NCI-H2196 treated with DMSO at 0.1 percent for 48 hours (cell line): ENCODE results near the gene CYP27A1.

Experiments
- DNase-seq: peaks from one replicate; lab custom pipeline; 2025; ENCODE audit not compliant: unreplicated experiment; lab: John Stamatoyannopoulos, UW

CYP27A1 gene

GRCh38 chr2:218809515-218809914, 27.6 kb downstream of the CYP27A1 start:
- DNase-seq = no peak

GRCh38 chr2:218810256-218810655, 28.3 kb downstream of the CYP27A1 start:
- no peak for DNase-seq

- DNase-seq = no peak
These were observed 29.4 kb downstream of the CYP27A1 start for GRCh38 chr2:218811382-218811781.

GRCh38 chr2:218812096-218812815, 30.3 kb downstream of the CYP27A1 start:
- no peak for DNase-seq

- DNase-seq = no peak
These were observed 30.9 kb downstream of the CYP27A1 start for GRCh38 chr2:218812861-218813260.

- no peak for DNase-seq
These were observed 32.0 kb downstream of the CYP27A1 start for GRCh38 chr2:218813771-218814460.

GRCh38 chr2:218814540-218815243, 32.7 kb downstream of the CYP27A1 start:
- no peak for DNase-seq

- DNase-seq = no peak
These were observed 33.3 kb downstream of the CYP27A1 start for GRCh38 chr2:218815244-218815637.

- DNase-seq = no peak
These were observed 33.7 kb downstream of the CYP27A1 start for GRCh38 chr2:218815649-218816048.

- no peak for DNase-seq
These were observed 34.6 kb downstream of the CYP27A1 start for GRCh38 chr2:218816561-218817011.

GRCh38 chr2:218819093-218819492, 37.1 kb downstream of the CYP27A1 start:
- DNase-seq = no peak

GRCh38 chr2:218820746-218821369, 38.9 kb downstream of the CYP27A1 start:
- DNase-seq = no peak

GRCh38 chr2:218821605-218822211, 39.8 kb downstream of the CYP27A1 start:
- no peak for DNase-seq

- DNase-seq = no peak
These were observed 40.7 kb downstream of the CYP27A1 start for GRCh38 chr2:218822622-218823021.

GRCh38 chr2:218823196-218823855, 41.4 kb downstream of the CYP27A1 start:
- DNase-seq = no peak

- no peak for DNase-seq
These were observed 42.1 kb downstream of the CYP27A1 start for GRCh38 chr2:218824004-218824403.

GRCh38 chr2:218826791-218827190, 44.8 kb downstream of the CYP27A1 start:
- DNase-seq = no peak

- DNase-seq = no peak
These were observed 45.9 kb downstream of the CYP27A1 start for GRCh38 chr2:218827701-218828476.

- DNase-seq = no peak
These were observed 46.5 kb downstream of the CYP27A1 start for GRCh38 chr2:218828477-218828778.

- no peak for DNase-seq
These were observed 48.0 kb downstream of the CYP27A1 start for GRCh38 chr2:218829868-218830451.
